KG1 (cell line): ENCODE measurements around the gene TNP1.

Experiments used
- DNase-seq: peaks from one replicate; lab custom pipeline; 2025; lab: John Stamatoyannopoulos, UW

TNP1 gene, protein sequence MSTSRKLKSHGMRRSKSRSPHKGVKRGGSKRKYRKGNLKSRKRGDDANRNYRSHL

DNA sequence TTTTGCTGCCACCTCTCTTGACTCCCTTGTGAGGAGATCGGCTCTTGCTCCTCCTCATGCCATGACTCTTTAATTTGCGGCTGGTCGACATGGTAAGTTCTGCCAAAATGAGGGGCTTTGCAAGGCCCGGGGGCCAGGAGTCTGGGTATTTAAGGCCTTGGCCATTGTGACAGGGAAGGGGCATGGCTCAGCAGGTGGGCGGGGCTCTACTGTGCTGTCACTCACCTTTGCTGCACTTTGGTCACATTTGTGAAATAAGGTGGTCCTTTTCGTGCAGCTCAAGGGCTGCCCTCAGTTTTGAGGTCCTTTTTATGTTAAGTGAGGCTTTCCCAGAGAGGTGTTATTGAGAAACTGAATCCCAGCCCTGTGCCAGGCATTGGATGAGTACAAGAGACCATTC lies at the start of gene TNP1:
Gene TNP1, minus strand, starts transcription at position 121 of the 400 bp plus-strand sequence. Its CDS starts 30 bp downstream, at position 91.
- no peak for DNase-seq

DNA sequence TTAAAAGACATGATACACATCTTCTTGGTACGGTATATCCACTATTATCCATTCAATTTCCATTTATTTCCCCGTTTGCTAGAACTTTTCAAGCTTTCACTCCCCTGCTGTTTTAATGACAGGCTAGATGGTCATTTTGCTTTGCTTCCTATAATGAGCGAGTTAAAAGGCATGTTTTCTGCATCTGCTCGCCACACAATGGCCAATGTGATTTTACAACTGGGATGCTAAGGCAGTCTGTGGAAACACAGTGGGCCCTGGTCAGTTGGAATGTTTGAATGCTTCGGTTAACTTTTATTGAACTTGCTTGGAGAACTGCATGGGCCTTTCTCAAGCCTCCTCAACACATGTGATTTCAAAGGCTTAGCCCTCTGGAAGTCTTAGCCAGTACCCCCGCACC lies 48.4 kb upstream of the TNP1 start:
- DNase-seq = no peak

DNA sequence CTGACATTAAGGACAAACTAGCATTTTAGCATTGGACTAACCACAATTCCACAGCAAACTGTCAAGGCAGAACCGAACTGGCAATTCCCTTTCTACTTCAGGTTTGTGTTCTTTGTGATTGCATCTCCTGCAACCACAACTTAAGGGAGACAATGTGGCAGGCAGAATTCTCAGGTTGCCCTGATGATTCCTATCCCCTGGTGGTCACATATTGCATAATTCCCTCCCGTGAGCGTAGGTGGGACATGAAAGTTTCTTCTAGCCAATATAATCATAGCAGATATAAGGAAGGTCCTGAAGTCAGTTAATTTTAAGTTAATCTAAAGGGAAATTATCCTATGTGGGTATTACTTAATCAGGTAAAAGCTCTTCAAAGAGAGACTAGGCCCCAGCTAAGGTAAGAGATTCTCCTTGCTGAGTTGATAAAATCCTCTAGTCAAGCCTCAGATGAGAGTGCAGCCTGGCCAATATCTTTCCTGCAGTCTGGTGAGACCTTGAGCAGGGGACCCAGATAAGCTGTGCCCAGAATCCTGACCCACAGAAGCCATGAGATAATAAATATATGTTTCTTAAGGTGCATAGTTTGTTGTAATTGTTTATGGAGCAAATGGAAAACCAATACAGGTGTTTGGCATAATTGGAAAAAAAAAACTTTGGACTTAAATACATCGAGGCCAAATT lies 45.9 kb upstream of the TNP1 start:
- DNase-seq = no peak

DNA sequence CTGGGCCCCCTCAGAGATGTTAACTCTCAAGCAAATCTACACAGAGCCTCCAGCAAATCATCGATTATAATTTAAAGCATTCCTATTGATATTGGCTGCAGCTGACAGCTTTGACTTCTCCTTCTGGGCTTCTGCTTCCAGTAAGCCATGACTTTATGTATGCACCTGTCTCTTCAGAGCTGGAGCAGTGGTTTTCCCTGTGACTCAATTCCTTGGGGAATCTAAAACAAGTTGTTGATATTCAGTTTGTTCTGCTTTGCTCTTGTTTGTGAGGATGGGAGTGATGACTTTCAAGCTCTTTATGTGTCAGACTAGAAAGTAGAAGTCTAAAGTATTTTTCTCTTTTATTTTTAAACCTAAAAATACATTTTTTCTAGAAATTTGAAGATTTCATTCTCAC lies 45.1 kb upstream of the TNP1 start:
- DNase-seq = no peak

DNA sequence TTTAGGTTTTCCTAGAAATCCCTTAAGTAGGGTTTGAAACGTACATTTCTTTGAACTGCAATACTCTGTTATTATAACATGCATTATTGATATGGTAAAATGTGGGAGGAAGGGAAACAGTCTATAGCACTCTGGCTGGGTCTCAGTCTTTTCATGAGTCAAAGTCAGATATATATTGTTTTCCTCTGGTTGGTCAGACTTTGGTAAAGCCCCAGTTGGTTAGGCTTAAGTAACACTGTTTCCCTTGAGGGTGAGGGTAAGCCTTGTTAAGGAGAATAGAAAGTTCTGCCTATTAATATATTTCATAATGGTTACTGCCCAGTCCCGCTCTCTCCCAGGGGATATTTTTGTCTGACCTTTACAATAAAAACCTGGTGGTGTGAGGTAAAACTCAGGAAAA lies 44.7 kb upstream of the TNP1 start:
- no peak for DNase-seq

DNA sequence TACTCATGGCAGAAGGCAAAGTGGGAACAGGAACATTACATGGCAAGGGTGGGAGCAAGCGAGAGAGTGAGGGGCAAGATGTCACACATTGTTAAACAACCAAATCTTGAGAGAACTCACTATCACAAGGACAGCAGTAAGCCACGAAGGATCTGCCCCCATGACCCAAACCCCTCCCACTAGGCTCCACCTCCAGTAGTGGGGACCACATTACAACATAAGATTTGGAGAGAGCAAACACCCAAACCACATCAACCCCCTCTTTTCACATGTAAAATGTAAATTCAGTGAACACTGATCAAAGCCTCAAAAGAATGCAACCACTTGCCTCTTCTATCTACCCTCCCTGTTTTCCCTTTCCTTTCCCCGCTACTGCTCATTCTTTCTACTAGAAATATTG lies 43.6 kb upstream of the TNP1 start:
- DNase-seq = no peak

DNA sequence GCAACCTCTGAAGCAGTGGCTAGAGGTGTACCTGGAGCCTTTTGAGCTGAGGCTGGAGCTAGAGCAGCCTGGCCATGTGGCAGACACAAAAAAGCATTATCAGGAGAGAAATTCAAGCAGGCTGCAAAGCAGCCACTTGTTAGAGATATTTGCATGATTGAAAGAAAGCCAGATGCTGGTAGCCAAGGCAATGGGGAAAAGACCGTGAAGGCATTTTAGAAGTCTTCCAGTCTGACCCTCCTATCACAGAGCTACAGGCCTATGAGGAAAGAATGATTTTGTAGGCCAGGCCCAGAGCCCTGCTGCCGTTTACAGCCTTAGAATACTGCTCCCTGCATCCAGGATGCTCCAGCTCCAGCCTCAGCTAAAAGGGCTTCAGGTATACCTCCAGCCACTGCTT lies 41.4 kb upstream of the TNP1 start:
- DNase-seq = no peak

DNA sequence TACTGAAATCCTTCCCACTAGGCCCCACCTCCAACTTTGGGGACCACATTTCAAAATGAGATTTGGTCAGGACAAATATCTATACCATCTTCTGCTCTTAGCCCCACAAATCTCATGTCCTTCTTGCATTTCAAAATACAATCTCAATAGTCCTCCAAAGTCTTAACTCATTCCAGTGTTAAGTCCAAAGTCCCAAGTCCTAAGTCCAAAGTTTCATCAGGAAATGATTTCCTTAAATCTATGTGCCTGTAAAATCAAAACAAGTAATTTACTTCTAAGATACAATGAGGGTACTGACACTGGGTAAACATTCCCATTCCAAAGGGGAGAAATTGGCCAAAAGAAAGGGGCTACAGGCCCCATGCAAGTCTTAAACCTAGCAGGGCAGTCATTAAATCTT lies 40.5 kb upstream of the TNP1 start:
- no peak for DNase-seq

DNA sequence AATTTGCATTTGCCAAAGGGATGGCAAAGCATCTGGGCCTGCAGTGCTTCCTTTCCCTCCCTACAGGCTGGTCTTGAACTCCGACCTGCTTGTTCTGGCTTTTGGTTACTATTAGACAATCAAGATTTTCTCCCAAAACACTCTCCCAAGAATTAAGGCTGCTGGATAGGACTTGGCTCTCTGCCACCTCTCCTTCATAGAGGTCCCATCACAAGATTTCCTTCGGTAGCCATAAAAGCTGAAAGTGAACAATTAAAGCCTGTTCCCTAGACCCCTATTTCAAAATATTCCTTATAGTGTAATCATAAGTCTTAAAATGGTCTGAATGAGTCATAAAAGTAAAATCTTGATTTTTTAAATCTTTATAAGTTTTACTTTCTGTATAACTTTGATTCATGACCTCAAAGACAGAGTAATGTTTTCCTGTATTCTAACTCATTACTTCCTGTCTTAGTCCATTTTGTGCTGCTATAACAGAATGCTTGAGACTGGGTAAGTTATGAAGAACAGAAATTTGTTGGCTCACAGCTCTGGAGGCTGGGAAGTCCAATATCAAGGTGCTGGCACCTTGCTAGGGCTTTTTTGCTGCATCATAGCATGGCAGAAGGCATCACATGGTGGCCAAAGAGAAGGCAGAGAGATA lies 37.8 kb upstream of the TNP1 start:
- DNase-seq = no peak

DNA sequence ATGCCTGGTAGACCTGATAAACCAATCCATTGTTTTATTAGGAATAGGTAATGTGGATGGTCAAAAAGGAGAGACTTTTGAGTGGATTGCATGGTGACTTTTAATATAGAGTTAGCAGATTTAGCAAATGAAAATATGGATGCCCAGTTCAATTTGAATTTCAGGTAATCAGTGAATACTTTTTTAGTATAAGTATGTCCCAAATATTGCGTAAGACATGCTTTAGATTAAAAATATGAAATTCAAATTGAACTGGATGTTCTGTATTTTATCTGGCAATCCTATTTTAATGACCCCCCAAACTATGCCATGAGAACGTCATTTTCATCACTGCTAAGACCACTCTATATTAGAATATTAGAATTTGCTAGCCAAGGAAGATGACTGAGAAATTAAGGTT lies 30.3 kb upstream of the TNP1 start:
- no peak for DNase-seq

DNA sequence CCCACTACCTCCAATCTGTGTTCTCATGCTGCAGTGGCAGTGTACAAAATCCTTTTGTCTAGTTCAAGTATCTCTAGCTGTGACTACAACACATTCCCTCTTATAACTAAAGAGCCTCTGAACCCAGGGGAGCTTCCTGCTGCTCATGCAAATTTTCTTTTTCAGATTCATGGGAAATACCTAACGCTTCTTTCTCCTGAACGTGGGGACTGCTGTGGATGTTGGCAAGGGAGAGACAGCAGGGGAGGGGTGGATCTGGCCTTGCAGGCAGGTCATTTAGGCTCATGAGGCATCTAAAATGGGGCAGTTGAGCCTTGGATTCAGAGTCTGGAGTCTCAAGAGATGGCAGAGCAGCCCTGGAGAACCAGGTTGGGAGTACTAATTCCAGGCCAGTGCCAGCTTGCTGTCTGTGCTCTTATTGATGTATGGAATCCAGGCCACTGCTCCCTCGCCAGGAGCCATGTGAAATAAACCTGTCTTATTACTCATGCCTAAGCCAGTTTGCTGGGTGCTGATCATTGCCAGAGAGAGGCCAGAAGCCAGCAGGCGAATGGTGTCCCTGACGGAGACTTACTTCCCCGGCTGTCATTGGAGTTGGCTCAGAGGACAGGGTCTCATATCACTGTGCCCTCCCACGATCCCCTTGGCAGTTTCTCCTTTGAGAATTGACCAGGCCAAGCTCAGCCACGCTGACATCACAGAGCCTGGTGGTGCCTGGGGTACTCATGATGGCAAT lies 29.2 kb upstream of the TNP1 start:
- DNase-seq = no peak

DNA sequence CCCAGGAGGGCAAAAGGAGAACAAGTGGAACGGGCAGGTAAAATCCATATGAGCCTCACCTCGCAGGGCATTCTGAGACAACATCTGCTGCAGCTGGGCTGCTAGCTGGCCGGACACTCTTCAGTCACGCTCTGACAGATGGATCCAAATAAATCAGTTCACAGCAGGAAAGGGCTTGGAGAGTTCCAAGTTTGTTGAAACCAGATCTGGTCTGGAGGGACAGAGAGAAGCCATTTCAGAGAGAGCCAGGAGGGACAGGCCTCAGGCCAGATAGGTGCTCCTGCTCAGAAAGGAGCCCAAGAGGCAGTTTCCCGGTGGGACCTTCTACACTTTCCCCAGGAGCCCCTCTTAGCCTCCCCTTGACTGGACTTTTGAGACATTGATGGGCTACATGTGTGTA lies 28.2 kb upstream of the TNP1 start:
- DNase-seq = no peak

DNA sequence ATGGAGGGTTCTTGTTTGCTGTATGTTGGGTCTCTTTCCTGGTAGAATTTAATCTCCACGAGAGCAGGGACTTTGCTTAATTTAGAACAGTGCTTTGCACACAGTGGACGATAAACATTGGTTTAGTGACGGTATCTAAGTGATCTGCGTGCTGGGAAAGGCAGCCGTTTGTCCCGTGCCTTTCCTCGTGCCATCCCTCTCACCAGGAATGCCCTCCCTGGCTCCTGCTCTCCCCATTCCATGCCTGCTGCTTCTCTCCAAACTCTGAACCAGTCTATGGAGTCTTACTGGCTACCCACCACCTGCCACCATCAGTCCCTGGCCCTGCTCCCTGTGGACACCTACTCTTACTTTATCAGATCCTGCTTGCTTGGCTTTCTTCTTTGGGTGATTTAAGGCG lies 27.3 kb upstream of the TNP1 start:
- no peak for DNase-seq

DNA sequence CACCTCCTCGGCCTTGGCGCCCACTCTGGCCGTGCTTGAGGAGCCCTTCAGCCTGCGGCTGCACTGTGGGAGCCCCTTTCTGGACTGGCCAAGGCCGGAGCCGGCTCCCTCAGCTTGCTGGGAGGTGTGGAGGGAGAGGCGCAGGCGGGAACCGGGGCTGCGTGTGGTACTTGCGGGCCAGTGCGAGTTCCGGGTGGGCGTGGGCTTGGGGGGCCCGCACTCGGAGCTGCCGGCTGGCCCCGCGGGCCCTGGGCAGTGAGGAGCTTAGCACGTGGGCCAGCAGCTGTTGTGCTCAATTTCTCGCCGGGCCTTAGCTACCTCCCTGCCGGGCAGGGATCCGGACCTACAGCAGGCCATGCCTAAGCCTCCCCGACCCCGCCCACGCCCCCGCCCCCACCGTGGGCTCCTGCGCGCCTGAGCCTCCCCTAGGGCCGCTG lies 25.3 kb upstream of the TNP1 start:
- DNase-seq = no peak

DNA sequence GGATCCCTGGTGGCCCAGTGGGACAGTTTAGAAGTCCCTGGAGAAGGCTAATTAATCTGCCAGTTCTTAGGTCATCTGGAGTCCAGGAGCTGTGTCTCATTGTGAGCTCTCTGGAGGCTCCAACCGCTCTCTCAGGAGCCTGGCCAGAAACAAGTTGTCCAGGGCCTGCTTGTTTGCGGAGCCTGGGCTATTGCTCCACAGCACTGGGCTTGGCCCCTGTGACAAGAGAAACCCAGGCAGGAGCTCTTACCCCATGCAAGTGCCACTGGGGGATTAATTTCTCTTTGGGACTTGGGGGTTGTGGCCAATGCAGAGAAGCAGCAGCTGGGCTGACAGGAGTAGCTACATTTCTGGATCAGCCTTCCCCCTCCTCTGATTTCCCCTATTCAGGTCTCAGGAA lies 24.5 kb upstream of the TNP1 start:
- no peak for DNase-seq

DNA sequence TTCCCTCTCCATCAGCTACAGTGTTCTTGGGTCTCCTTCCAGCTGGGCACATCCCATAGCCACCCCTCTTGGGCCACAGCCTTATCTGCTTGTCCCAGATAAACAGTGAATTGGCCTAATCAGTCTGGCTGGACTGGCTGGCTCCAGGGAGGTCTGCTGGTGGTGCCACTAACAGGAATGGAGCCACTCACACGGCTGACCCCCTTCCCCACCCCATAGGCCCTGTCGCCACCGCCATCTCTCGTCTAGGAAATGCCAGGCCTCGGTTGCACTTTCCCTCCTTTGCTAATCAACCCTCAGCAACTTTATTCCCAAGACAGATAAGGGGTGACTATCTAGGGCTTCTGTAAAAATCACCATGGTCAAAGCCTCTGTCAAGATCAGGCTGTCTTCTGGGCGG lies 23.0 kb upstream of the TNP1 start:
- no peak for DNase-seq

DNA sequence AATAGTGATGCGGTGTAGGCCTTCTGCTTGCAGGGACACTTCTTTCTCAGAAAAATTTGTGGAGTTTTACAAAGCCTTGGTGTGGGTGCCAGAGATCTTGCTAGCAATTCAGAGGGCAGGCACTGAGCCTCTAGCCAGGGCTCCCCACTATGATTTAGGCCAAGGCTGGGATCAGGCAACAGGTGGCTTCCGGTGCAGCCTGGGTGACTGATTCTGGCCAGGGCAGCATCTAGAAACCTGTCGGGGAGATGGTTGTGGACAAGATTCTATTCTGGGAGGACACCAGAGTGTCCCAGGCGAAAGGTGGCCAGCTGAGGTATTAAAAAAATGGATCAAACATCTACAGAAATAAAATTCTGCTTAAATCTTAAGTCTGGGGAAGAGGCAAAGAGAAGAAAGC lies 21.5 kb upstream of the TNP1 start:
- no peak for DNase-seq

DNA sequence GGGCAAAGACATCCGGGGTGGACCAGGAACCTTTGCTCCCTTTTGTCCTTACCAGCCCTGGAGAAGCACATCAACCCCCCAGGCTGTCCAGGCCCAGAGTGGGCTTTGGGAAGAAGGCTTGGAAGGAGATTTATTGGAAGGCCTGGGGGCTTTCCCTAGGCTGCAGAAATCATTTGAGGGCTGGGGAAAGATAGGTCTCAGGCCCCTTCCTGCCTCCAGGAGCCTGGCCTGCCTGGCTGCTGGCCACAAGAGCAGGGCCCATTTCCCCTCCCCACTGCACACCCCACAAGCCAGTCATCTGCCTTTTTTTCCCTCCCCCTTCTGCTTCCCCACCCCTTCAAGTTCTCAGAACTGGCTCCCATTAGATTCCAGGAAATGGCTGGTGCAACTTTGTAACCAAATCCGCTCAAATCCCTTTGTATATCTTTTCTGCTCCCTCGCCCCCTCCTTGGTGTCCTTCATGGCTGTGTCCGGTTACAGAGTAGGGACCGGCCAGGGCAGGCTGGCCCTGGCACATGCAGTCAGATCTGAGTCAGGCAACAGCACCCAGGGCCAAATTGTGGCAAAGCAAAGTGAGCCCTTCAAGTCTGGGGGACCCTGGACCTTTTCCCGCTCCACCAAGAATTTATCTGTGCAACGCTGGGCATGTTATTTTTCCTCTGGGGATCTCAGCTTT lies 20.8 kb upstream of the TNP1 start:
- DNase-seq = no peak

DNA sequence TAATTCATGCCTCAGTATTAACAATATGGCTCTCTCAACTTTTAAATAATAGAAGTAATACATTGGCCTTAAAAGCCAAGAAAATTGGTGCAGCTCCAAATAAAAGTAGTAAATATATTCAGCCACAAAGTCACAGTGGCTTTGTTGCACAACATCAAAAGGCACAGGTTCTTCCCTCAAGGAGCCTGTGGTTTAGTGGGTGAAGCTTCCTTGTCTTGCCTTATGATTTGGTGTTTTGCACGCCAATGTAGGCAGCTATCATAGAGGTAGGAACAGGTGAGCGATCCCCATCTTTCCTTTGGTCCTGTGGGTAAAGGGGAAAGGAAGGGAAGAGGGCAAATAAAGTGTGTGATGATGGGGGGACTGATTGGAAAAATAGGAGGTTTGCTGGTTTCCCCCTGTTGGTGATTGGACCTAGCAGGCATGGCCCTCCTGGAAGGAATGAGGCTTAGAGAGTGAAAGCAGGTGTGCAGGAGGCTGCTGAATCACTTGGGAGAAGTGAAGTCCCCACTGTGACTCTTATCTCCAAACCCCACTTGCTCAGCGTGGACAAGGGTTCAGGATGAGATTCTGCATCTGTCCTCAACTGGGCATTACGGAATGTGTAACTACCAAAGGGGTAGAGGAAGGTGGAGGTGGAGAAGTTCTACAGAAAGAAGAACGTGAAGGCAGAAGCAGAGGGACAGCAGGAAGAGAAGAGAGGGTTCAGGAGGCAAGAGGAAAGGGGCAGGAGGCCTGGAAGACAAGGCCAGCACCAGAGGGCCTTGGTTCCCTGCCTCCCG lies 20.1 kb upstream of the TNP1 start:
- no peak for DNase-seq

DNA sequence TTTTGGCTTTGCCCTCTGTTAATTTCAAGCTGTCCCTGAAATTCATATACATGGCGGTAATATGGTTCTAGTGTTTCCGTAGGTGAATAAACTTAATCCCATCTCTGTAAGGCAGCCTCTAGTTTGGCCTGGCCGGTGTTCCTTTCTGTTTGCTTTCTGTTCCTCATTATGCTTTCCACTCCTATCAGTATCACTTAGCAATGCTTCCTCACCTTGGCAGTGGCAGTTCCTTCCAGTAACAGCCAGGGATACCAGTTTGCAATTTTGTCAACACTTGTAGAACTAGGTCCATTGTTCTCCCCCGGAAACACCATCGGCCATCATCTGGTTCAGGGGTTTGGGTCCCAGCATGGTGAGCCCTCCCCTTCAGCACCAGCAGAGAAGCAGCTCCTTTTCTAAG lies 18.2 kb upstream of the TNP1 start:
- no peak for DNase-seq

DNA sequence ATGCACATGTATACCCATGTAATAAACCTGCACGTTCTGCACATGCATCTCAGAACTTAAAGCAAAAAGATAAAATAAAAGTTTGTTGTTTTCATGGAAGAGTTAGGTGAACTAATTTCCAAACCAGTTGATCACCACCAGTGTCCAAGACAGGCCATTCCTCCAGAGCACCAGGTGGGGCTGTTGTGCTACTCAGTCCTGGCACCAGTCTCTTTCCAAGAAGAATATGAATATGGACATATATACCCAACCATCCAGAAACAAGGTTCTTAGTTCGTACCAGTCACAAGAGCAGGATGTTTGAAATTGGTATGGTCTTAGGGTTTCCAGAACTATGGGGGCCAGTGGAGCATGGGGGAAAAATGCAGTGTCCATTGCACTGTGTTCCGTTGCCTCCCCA lies 17.2 kb upstream of the TNP1 start:
- DNase-seq = no peak

DNA sequence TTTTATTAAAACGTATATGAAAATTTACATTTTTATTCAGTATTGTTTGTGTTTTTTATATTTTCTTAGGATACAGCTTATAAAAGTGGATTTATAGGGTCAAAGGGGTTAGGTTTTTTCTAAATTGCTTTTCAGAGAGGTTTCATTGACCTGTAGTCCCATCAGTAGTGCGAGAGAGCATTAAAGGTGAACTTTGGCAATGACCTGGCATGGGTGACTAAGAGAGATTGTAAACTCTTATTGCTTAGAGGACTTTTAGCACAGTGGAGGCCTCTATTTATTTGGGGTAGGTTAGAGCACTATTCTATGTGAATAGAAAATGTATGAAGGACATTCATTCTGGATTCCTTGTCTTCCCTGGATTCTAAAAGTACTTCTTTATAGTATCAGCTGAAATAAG lies 16.0 kb upstream of the TNP1 start:
- no peak for DNase-seq
